Measurements from ENCODE around the gene SHD. TPM values are rescaled to one million over a fixed set of nuclear protein-coding genes. Genes with fewer than 3 reads are reported as not detected.

SHD gene
- total and polyA plus RNA-seq, 2 of the 8 experiments (the other 6 are each of a cell fraction or from before 2014, with no cell fraction given) = 5.8 to 10.7 TPM

DNA sequence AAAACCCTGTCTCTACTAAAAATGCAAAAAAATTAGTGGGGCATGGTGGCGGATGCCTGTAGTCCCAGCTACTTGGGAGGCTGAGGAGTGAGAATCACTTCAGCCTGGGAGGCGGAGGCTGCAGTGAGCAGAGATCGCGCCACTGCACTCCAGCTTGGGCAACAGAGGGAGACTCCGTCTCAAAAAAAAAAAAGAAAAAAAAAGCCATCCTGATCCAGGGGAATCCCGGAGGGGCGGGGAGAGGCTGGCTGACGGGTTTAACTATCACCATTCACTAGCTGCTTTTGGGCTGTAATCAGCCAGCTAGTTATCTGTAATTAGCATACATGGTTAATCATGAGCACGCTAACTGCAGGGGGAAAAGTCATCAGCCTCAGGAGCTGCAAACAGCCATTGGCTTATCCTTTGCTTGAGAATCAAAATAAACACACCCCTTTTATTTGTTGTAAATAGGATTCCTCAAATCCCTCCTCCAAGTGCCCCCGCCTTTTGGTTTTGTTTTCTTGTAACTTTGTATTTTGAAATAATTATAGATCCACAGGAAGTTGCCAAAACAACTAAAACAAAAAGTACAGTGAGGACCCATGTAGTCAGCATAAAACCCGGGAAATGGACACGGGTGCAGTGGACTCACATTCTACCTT, 34.9 kb downstream of the SHD start:
- Histone ChIP-seq H3K36me3 (ENCODE audit: control insufficient read depth in 2 of 4, insufficient read depth in 4 of 4, low read length in 3 of 4) (peaks cover 5 to 42% (median 26%) of the 10 kb centered on the region in 4 experiments), H3K23me2 (ENCODE audit: low read depth, low read length) (no peaks in the 10 kb centered on the region), H2AK5ac (ENCODE audit: low read depth, low read length) (no peak overlapping the region), H4K8ac (ENCODE audit: extremely low read depth, insufficient read depth, low read length) (no peak overlapping the region), H3K4me1 (replicated peaks in 1 of 4; ENCODE audit: control insufficient read depth in 3 of 4, insufficient read depth in 4 of 4, low read length in 3 of 4) (no peaks in the 10 kb centered on the region), H2BK12ac (ENCODE audit: low read depth, low read length) (no peak overlapping the region), H4K5ac (ENCODE audit: insufficient read length, low read depth, low read length) (no peak overlapping the region), H3K14ac (ENCODE audit: insufficient read length) (no peak overlapping the region), H3K56ac (replicated peaks; ENCODE audit: insufficient read length, low read depth, low read length) (no peak overlapping the region), H3K4me3 (ENCODE audit: extremely low read depth in 1 of 4, insufficient read depth in 2 of 4, low read depth in 3 of 4, low read length in 4 of 4) (no peak overlapping the region), H3K79me1 (ENCODE audit: low read depth, low read length) (no peaks in the 10 kb centered on the region; the same call in 1 of the 2 replicates), H2BK5ac (ENCODE audit: low read depth, low read length) (no peak overlapping the region), H2BK20ac (ENCODE audit: low read length) (no peak overlapping the region), H3K27me3 (replicated peaks in 1 of 4; ENCODE audit: control insufficient read depth in 3 of 4, extremely low read depth in 1 of 4, insufficient read depth in 3 of 4, low read length in 3 of 4) (no peaks in the 10 kb centered on the region), H2AFZ (ENCODE audit: low read length) (no peak overlapping the region), H4K20me1 (replicated peaks in 1 of 2; ENCODE audit: control insufficient read depth in 1 of 2, insufficient read depth in 2 of 2, low read length in 2 of 2) (peaks cover 0 to 1% of the 10 kb centered on the region in 2 experiments), H3K18ac (ENCODE audit: extremely low read depth, low read length) (no peak overlapping the region), H4K91ac (replicated peaks; ENCODE audit: insufficient read length, low read length) (no peak overlapping the region), H3K9me3 (ENCODE audit: insufficient read depth in 2 of 2, low read depth in 1 of 2, low read length in 1 of 2) (peaks cover 0 to 1% of the 10 kb centered on the region in 2 experiments; a peak in 2 of 4 replicates), H3K23ac (ENCODE audit: insufficient read length) (no peak overlapping the region), H3K9ac (replicated peaks in 1 of 4; ENCODE audit: extremely low read depth in 1 of 4, low read depth in 3 of 4, low read length in 3 of 4) (no peak overlapping the region), H3K79me2 (ENCODE audit: control insufficient read depth in 1 of 2, insufficient read depth in 2 of 2, low read length in 2 of 2) (no peaks in the 10 kb centered on the region), H2BK120ac (replicated peaks; ENCODE audit: low read depth, low read length) (no peak overlapping the region), H2BK15ac (ENCODE audit: low read length) (no peak overlapping the region), H3K4me2 (ENCODE audit: insufficient read depth in 1 of 2, low read depth in 2 of 2, low read length in 2 of 2) (no peak overlapping the region), H3K27ac (ENCODE audit: low read depth, low read length) (no peak overlapping the region), H3K4ac (replicated peaks; ENCODE audit: insufficient read length, low read depth, low read length) (no peak overlapping the region)
- ChIA-PET POLR2A (ENCODE audit: partially characterized antibody) (interaction anchor here (0.7 to 12.2 kb wide), 3 partner anchors 8 to 47 kb away, joined by 3 to 86 read pairs (median 4); no protein-coding TSS in a partner anchor), CTCF (ENCODE audit: partially characterized antibody) (interaction anchor here (0.9 kb wide), 1 partner anchor 8 kb away, joined by 4 read pairs; no protein-coding TSS in a partner anchor)
- FAIRE-seq (no peak), DNase-seq (ENCODE audit: low read depth in 1 of 2, low spot score in 2 of 2) (no peak)
- 86% methylated on average over 9 of the region's 12 CpGs; no CpG with 5 or more reads in 1 of the 2 experiments for WGBS, 2 experiments (ENCODE audit: extremely low coverage in 1 of 2, insufficient coverage in 1 of 2, insufficient read length in 1 of 2, insufficient replicate concordance in 2 of 2, low coverage in 1 of 2, low lambda C conversion rate in 2 of 2, missing lambda C conversion rate in 1 of 2)
- TF ChIP-seq TCF12 (IDR thresholded peaks at IDR 0.05; ENCODE audit: low read depth, low read length) (no peak), CTBP2 (IDR thresholded peaks at IDR 0.05; ENCODE audit: borderline replicate concordance, insufficient read depth, insufficient read length, low read length) (no peak), EZH2 (IDR thresholded peaks at IDR 0.05; ENCODE audit: low read depth, low read length, severe bottlenecking) (no peak), RXRA (IDR thresholded peaks at IDR 0.05; ENCODE audit: insufficient read depth, low read depth, low read length) (no peak), GABPA (IDR thresholded peaks at IDR 0.05; ENCODE audit: borderline replicate concordance, insufficient read depth, low read length) (no peak), JUN (IDR thresholded peaks at IDR 0.05; ENCODE audit: low read depth, low read length) (no peak), HDAC6 (IDR thresholded peaks at IDR 0.05; ENCODE audit: low read depth, low read length) (no peak), PHF8 (conservative IDR thresholded peaks at IDR 0.05; ENCODE audit: low read depth, low read length) (no peak), CHD2 (IDR thresholded peaks at IDR 0.05; ENCODE audit: low read length) (no peak), CBX5 (IDR thresholded peaks at IDR 0.05; ENCODE audit: low read depth, low read length) (no peak), ASH2L (IDR thresholded peaks at IDR 0.05; ENCODE audit: low read length) (no peak), KDM1A (IDR thresholded peaks at IDR 0.05; ENCODE audit: borderline replicate concordance, low read length) (no peak), EP300 (IDR thresholded peaks at IDR 0.05; ENCODE audit: borderline replicate concordance in 1 of 2, low read depth in 2 of 2, low read length in 2 of 2) (no peak)
